NCI-H2171 (cell line): Measurements from ENCODE around the gene USP54.

Source experiments
- DNase-seq: peaks from one replicate; lab custom pipeline; 2025; lab: John Stamatoyannopoulos, UW

Gene USP54

GRCh38 chr10:73519336-73519735 lies 71.8 kb downstream of the USP54 start:
- DNase-seq: no peak

- no peak for DNase-seq
Measured at GRCh38 chr10:73517166-73517888, 73.8 kb downstream of the USP54 start.

GRCh38 chr10:73512207-73512743 lies 78.9 kb downstream of the USP54 start:
- DNase-seq: no peak

GRCh38 chr10:73509695-73510094 lies 81.4 kb downstream of the USP54 start:
- no peak for DNase-seq

- no peak for DNase-seq
Measured at GRCh38 chr10:73506491-73506890, 84.7 kb downstream of the USP54 start.

- no peak for DNase-seq
Measured at GRCh38 chr10:73506074-73506473, 85.1 kb downstream of the USP54 start.

GRCh38 chr10:73503037-73503436 lies 88.1 kb downstream of the USP54 start:
- no peak for DNase-seq

- no peak for DNase-seq
Measured at GRCh38 chr10:73501651-73502050, 89.5 kb downstream of the USP54 start.

- no peak for DNase-seq
Measured at GRCh38 chr10:73497623-73498022, 93.5 kb downstream of the USP54 start.

GRCh38 chr10:73495884-73496674 lies 95.1 kb downstream of the USP54 start, which contains the start of gene PPP3CB:
Gene PPP3CB, minus strand, starts transcription at chr10:73496024. Its CDS starts 135 bp downstream, at chr10:73495889.
- peak; percentile 75 for DNase-seq

- DNase-seq: peak; percentile 54
Measured at GRCh38 chr10:73495226-73495883, 95.8 kb downstream of the USP54 start.

- no peak for DNase-seq
Measured at GRCh38 chr10:73494877-73495225, 96.3 kb downstream of the USP54 start.

- DNase-seq: no peak
Measured at GRCh38 chr10:73494213-73494612, 96.9 kb downstream of the USP54 start.

- DNase-seq: no peak
Measured at GRCh38 chr10:73493781-73494180, 97.4 kb downstream of the USP54 start.

GRCh38 chr10:73486601-73487000 lies 104.5 kb downstream of the USP54 start:
- DNase-seq: no peak

GRCh38 chr10:73485320-73485719 lies 105.8 kb downstream of the USP54 start:
- no peak for DNase-seq

- no peak for DNase-seq
Measured at GRCh38 chr10:73480158-73480557, 111.0 kb downstream of the USP54 start.

GRCh38 chr10:73478636-73479035 lies 112.5 kb downstream of the USP54 start:
- DNase-seq: no peak

- DNase-seq: no peak
Measured at GRCh38 chr10:73471226-73471625, 119.9 kb downstream of the USP54 start.

GRCh38 chr10:73469579-73469978 lies 121.6 kb downstream of the USP54 start:
- no peak for DNase-seq

GRCh38 chr10:73467206-73467605 lies 123.9 kb downstream of the USP54 start:
- DNase-seq: no peak

- DNase-seq: no peak
Measured at GRCh38 chr10:73465978-73466726, 125.0 kb downstream of the USP54 start.
